ENCODE measurements around the gene LPXN. TPM values are rescaled to one million over a fixed set of nuclear protein-coding genes. Genes with fewer than 3 reads are reported as not detected.

LPXN gene
- 6.3 TPM for total RNA-seq

DNA sequence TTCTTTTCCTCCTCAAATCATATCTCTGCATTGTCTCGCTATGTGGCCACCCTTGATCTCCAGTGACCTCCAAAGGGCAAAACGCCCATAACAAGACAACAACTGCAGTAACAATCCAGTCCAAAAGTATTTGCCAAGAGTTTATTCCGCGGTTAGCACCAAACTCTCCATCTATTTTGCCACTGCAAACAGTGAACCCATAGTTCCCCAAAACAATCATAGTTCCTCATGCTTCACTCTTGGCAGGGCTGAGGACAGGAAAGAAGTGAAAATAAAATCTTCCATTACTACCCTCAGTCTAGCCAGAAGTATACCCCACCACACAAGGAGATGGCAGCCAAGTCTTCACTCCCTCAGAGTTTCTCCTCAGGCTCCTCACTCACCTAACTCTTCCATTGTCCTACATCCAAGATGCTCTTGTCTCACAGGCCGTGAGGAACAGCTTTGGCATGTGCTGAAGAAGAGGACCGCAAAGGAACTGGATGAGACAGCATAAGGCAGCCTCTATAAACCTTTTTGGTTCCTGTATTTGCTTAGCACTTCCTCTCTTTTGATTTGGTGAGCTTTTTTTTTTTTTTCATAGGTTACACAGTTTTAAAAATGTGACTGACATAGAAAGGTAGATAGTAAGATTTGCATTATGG lies at the start of gene LPXN:
LPXN (minus strand) TSS at position 480 of the 644 bp plus-strand sequence; CDS start at position 396, 84 bp downstream.

GRCh38 chr11:58622344-58622743 lies 46.7 kb upstream of the LPXN start, which contains the start of gene CNTF:
Gene CNTF, plus strand, starts transcription at chr11:58622665. Its CDS starts 88 bp downstream, at chr11:58622753.

DNA sequence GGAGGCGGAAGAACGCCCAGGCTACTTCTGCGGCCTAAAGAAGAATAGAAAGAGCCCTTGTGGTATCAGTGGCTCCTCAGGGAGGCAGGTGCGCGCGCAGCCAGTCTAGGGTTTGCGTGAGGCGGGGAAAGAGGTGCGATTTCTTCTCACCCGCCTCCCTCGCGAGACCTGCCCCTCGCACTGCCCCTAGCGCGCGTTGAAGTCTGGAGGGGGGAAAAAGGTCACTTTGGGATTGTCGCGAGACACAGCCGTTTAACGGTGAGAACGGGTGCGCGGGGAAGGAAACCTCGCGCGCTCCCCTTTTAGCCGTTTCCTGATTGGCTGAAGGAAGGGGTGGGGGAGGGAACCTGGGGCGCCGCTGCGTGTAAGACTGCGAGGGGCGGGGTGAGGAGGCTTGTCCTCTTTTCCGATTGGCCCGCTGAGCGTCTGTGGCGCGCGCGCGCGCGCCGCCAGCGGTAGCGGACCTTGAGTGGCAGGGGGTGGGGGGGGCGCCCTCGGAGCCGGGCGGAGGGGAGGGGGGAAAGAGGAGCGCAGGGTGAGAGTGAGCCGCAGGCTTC lies 3.1 kb upstream of the LPXN start, which contains the start of gene ZFP91:
ZFP91 (plus strand) TSS at position 429 of the 557 bp plus-strand sequence. CDS start 219 bp downstream, outside the sequence.

DNA sequence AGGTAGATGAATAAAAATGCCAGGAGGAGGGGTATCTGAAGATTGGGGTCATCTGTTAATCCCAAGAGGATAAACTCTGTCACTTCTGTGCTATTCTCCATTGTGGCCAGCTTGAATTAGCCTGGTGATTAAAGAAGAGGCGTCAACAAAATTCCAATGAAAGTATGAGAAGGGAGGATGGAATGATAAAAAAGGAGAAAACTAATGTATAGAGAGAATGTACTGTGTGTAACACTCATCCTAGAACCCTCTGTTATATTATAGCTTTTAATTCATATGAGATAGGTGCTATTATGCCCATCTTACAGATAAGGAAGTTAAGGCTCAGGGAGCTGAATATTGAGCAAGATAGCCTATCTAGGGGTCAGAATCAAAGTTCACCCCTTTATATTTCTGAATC lies 67.7 kb downstream of the LPXN start, which contains the start of gene OR5B21:
OR5B21 (minus strand) TSS at position 101 of the 400 bp plus-strand sequence; CDS start at position 101, 0 bp downstream.

Other genes starting within 250 kb of the LPXN start
- not detected for gene OR5B17, start 216.8 kb downstream of the LPXN start, total RNA-seq
- gene OR5B3, start 169.0 kb downstream of the LPXN start, total RNA-seq, result not detected
- gene OR5B2, start 147.7 kb downstream of the LPXN start, total RNA-seq, result not detected
- not detected for gene OR5B12, start 133.6 kb downstream of the LPXN start, total RNA-seq
- not detected for gene OR5B21, start 67.8 kb downstream of the LPXN start, total RNA-seq
- 63.9 TPM for gene ZFP91, start 3.2 kb upstream of the LPXN start, total RNA-seq
- 1.8 TPM for gene CNTF, start 46.8 kb upstream of the LPXN start, total RNA-seq
- not detected for gene GLYAT, start 156.1 kb upstream of the LPXN start, total RNA-seq

Measured in camera-type eye (tissue), 1 donor.